HG02678 (cell line): ENCODE results near the gene C20orf202.

Experiments used
- ATAC-seq: cut with Tn5 transposase; IDR thresholded peaks from one replicate; pipeline ENCODE4 v1.9.1; 2021; ENCODE audit warnings: mild to moderate bottlenecking, moderate library complexity; ENCODE audit not compliant: unreplicated experiment

Gene C20orf202

GRCh38 chr20:1202762-1203504 lies at the start of gene C20orf202:
C20orf202 (plus strand) TSS chr20:1203454; CDS start chr20:1203586, 132 bp downstream.
- ATAC-seq: no peak

GRCh38 chr20:1154226-1154625 lies 49.0 kb upstream of the C20orf202 start:
- no peak for ATAC-seq

- no peak for ATAC-seq
Measured at GRCh38 chr20:1154691-1155090, 48.6 kb upstream of the C20orf202 start.

GRCh38 chr20:1155342-1155741 lies 47.9 kb upstream of the C20orf202 start:
- no peak for ATAC-seq

DNA sequence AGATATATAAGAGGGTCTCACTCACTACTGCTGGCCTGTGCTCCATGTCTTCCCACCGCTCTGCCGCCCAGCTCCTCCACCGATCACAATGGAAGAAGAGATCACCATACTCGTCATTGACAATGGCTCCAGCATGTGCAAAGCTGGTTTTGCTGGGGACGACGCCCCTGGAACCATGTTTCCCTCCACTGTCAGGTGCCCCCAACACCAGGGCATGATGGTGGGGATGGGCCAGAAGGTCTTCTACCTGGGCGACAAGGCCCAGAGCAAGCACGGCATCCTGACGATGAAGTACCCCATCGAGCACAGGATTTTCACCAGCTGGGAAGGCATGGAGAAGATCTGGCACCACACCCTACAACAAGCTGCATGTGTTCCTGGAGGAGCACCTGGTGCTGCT lies 42.8 kb upstream of the C20orf202 start:
- no peak for ATAC-seq

DNA sequence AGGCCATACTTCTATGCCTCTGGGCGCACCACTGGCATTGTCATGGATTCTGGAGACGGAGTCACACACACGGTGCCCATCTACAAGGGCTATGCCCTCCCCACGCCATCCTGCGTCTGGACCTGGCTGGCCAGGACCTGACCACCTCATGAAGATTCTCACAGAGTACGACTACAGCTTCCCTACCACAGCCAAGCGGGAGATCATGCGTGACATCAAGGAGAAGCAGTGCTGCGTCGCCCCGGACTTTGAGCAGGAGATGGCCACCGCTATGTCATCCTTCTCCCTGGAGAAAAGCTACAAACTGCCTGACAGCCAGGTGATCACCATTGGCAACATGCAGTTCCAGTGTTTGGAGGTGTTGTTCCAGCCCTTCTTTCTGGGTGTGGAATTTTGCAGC lies 42.3 kb upstream of the C20orf202 start:
- no peak for ATAC-seq

- ATAC-seq: no peak
Measured at GRCh38 chr20:1163105-1163504, 40.1 kb upstream of the C20orf202 start.

DNA sequence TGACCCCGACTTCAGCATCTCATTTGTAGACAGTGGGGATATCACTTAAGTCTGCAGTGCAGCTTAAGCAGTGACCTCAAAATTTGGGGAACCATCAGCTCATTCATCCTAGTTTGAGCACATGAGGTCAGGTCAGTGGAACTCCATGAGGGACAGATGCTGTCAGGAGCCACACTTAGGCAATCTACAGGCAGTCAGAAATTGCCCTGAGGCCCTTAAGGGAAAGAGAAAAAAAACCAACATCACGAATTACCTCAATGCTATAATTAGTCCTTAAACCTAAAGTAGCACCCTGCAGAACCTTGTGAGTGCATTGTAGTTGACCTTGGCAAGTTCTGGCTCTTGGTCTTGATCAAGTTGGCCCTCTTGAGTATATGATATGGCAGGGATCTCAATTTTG lies 39.6 kb upstream of the C20orf202 start:
- ATAC-seq: no peak

- ATAC-seq: no peak
Measured at GRCh38 chr20:1164871-1165270, 38.4 kb upstream of the C20orf202 start.

DNA sequence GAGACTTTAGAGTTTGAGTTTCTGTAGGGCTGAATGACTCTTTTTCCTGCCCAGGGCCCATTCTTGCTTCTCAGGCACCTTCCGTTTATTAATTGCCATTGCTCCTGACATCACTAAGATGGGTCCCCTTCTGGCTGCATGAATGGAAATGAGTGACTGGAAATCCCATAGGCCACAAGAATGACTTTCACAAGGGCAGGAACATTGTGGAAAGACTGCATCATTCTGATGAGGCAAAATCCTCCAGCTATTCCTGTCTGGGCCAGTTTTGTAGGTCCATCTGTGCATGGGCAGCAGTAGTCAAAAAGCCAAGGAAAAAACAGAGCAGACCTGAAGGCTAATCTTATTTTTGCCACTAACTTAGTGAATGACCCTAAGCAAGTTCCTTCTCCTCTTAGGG lies 37.7 kb upstream of the C20orf202 start:
- ATAC-seq: no peak

- no peak for ATAC-seq
Measured at GRCh38 chr20:1165941-1166340, 37.3 kb upstream of the C20orf202 start.

- ATAC-seq: no peak
Measured at GRCh38 chr20:1166948-1167720, 36.1 kb upstream of the C20orf202 start.

- ATAC-seq: no peak
Measured at GRCh38 chr20:1169224-1169623, 34.0 kb upstream of the C20orf202 start.

DNA sequence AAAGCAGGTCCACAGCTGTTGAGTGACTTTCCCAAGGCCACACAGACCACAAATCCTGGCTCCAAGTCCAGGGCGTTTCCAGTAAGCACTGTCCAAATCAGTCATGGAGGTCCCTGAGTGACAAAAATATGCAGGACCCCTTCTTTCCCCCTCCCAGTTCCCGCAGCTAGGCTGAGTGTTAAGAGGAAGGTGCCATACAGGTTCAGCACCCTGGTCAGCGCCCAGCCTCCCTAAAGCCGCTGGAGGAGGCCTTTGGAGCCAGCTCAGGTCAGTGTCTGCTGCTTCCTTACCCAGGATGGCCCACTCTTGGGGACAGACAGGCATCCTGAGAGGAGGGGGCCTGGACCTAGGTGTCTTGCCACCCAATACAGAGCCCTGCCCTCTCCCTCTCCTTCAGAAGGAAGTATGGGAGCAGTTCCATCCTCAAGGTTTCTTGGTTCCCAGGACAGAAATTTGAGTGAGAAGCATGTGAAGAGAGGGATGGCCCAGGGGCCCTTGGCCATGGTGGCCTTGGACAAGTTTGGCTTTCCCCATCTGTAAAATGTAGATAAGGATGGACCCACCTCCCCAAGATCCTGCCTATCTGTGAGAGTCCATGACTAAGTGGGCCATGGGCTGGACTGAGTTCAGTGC lies 31.7 kb upstream of the C20orf202 start:
- ATAC-seq: no peak

DNA sequence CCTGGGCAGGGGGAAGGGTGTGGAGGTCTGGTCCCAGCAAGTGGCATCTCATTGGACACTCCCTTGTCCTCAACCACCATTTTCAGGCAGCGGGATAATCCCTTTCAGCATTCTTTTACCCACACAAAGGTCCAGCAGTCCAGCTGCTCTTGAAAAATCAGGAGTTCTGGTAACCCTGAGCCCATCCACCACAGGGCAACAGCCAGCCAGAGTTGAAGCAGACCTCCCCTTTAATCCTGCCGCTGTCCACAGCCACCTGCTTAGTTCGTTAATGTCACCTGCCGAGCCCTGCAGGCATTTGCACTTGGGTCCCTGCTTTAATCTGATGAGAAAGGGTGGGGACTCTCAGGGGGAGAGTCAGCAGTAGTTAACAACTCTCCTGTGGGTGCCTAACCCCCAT lies 29.6 kb upstream of the C20orf202 start:
- no peak for ATAC-seq

GRCh38 chr20:1174787-1175186 lies 28.5 kb upstream of the C20orf202 start:
- ATAC-seq: no peak

GRCh38 chr20:1177680-1178079 lies 25.6 kb upstream of the C20orf202 start:
- ATAC-seq: no peak

- no peak for ATAC-seq
Measured at GRCh38 chr20:1178103-1178502, 25.2 kb upstream of the C20orf202 start.

DNA sequence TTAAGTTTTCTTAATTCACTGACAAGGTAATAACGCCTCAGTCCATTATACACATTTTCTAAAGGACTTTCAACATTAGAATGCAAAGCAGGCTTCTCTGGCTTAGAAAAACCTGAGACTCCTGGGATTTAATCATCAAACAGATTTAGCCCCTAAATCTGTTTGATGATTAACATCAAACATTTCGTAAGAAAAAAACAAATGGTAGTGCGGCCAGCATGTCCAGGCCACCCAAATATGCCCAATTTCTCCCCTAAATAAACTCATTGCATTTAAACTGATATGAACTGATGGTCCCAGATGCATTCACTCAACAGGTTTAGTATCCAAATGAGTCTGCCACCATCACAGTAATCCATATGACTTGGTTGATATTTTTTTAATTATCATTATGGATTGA lies 24.6 kb upstream of the C20orf202 start:
- no peak for ATAC-seq

DNA sequence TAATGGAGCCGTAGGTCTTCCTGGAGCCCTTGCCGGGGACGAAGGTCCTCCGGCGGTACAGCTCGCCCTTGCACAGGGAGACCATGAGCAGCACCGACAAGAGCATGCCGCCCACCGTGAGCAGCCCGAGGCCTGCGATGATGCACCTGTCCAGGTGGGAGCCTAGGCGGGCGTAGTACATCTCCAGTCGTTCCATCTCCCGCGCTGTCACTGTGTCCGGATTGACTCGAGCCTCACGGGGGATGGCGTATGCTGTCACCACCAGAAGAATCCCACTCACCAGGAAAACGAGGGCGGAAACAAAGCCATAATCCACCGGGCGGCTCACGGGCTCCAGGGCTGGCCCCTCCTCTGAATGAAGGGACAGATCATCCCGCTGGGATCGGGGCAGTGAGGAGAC lies 22.3 kb upstream of the C20orf202 start:
- ATAC-seq: no peak

- ATAC-seq: no peak
Measured at GRCh38 chr20:1182106-1182505, 21.1 kb upstream of the C20orf202 start.

GRCh38 chr20:1183153-1183552 lies 20.1 kb upstream of the C20orf202 start:
- ATAC-seq: no peak
